Neural cell (in vitro differentiated cells): ENCODE data around the gene PTPRT. TPM values are rescaled to one million over a fixed set of nuclear protein-coding genes. Genes with fewer than 3 reads are reported as not detected.

Experiments
- H2AFZ ChIP-seq: fragments of 200-600, 300-800 bp; sonication (generic), shearing (Covaris generic); 2 replicates; pipeline ENCODE4 v1.6.0; 2014; ENCODE audit warnings: low read depth, mild to moderate bottlenecking, antibody characterized with exemption, low read length, moderate library complexity
- H3F3A ChIP-seq: fragments of 200-600 bp; shearing (Covaris generic); 2 replicates; pipeline ENCODE4 v1.6.1; 2016; ENCODE audit warnings: mild to moderate bottlenecking, moderate library complexity, mixed read lengths, antibody characterized with exemption, low read length; ENCODE audit not compliant: insufficient read depth, poor library complexity, severe bottlenecking
- H3K27ac ChIP-seq: fragments of 200-600, 300-800 bp; sonication (generic), shearing (Covaris generic); 2 replicates; pipeline ENCODE4 v1.5.1; 2014; ENCODE audit warnings: mild to moderate bottlenecking, low read length, moderate library complexity
- H3K27me3 ChIP-seq: fragments of 300-800, 200-600 bp; sonication (generic), shearing (Covaris generic); 2 replicates; pipeline ENCODE4 v1.6.0; 2014; ENCODE audit warnings: mild to moderate bottlenecking, low read depth, low read length, moderate library complexity; ENCODE audit not compliant: insufficient read depth
- H3K36me3 ChIP-seq: fragments of 300-800, 200-600 bp; sonication (generic), shearing (Covaris generic); 2 replicates; pipeline ENCODE4 v1.5.1; 2014; ENCODE audit warnings: mild to moderate bottlenecking, antibody characterized with exemption, low read length, moderate library complexity; ENCODE audit not compliant: insufficient read depth
- H3K4me2 ChIP-seq: fragments of 300-800, 200-600 bp; sonication (generic), shearing (Covaris generic); 2 replicates; pipeline ENCODE4 v1.6.0; 2014; ENCODE audit warnings: mild to moderate bottlenecking, low read length
- H3K4me3 ChIP-seq: fragments of 300-800, 200-600 bp; sonication (generic), shearing (Covaris generic); 2 replicates; pipeline ENCODE4 v1.5.1; 2014; ENCODE audit warnings: mild to moderate bottlenecking, low read length, moderate library complexity
- H3K79me2 ChIP-seq: fragments of 200-600 bp; shearing (Covaris generic); replicated peaks from 2 replicates; pipeline ENCODE4 v1.6.0; 2014; ENCODE audit warnings: mild to moderate bottlenecking, low read length, moderate library complexity; ENCODE audit not compliant: insufficient read depth
- H3K9ac ChIP-seq: fragments of 300-800, 200-600 bp; sonication (generic), shearing (Covaris generic); 2 replicates; pipeline ENCODE4 v1.6.1; 2016; ENCODE audit warnings: mild to moderate bottlenecking, low read length, mixed read lengths
- H3K9me2 ChIP-seq: fragments of 200-600 bp; shearing (Covaris generic); 2 replicates; pipeline ENCODE4 v1.6.1; 2016; ENCODE audit warnings: mild to moderate bottlenecking, low read length, mixed read lengths; ENCODE audit not compliant: insufficient read depth
- H3K9me3 ChIP-seq: fragments of 200-600, 300-800 bp; sonication (generic), shearing (Covaris generic); 2 replicates; pipeline ENCODE4 v1.6.1; 2016; ENCODE audit warnings: mild to moderate bottlenecking, mixed run types, low read length, moderate library complexity, mixed read lengths
- H4K20me1 ChIP-seq: fragments of 200-600 bp; shearing (Covaris generic); 2 replicates; pipeline ENCODE4 v1.6.1; 2016; ENCODE audit warnings: mild to moderate bottlenecking, mixed run types; ENCODE audit not compliant: insufficient read depth
- CTCF ChIP-seq: fragments of 450-650 bp; IDR thresholded peaks from 2 replicates; pipeline ENCODE4 v1.5.1; 2014; ENCODE audit warnings: antibody characterized with exemption, mild to moderate bottlenecking, moderate library complexity; ENCODE audit not compliant: poor library complexity, severe bottlenecking
- EP300 ChIP-seq: fragments of 450-650 bp; conservative IDR thresholded peaks from 2 replicates; pipeline ENCODE4 v1.6.1; 2014; ENCODE audit warnings: antibody characterized with exemption, mild to moderate bottlenecking, moderate library complexity; ENCODE audit not compliant: poor library complexity, severe bottlenecking
- EZH2 ChIP-seq: fragments of 200-600, 300-800 bp; shearing (Covaris generic), sonication (generic); IDR thresholded peaks from 2 replicates; pipeline ENCODE4 v1.6.1; 2014; ENCODE audit warnings: antibody characterized with exemption, low read length, borderline replicate concordance, mild to moderate bottlenecking; ENCODE audit not compliant: insufficient read depth, poor library complexity, severe bottlenecking
- MXI1 ChIP-seq: fragments of 450-650 bp; conservative IDR thresholded peaks from 2 replicates; pipeline ENCODE4 v1.6.1; 2014; ENCODE audit warnings: antibody characterized with exemption, mild to moderate bottlenecking; ENCODE audit not compliant: poor library complexity, severe bottlenecking
- POLR2AphosphoS5 ChIP-seq: IDR thresholded peaks from 2 replicates; pipeline ENCODE4 v1.6.1; 2012
- RAD21 ChIP-seq: fragments of 450-650 bp; conservative IDR thresholded peaks from 2 replicates; pipeline ENCODE4 v1.6.1; 2014; ENCODE audit warnings: antibody characterized with exemption, mild to moderate bottlenecking, moderate library complexity
- REST ChIP-seq: IDR thresholded peaks from 2 replicates; pipeline ENCODE4 v1.6.1; 2012; ENCODE audit warnings: borderline replicate concordance
- SMC3 ChIP-seq: fragments of 450-650 bp; conservative IDR thresholded peaks from 2 replicates; pipeline ENCODE4 v1.6.1; 2014; ENCODE audit warnings: antibody characterized with exemption, mild to moderate bottlenecking, moderate library complexity; ENCODE audit not compliant: poor library complexity
- TAF1 ChIP-seq: IDR thresholded peaks from 2 replicates; pipeline ENCODE4 v1.6.1; 2012; ENCODE audit warnings: low read depth
- polyA plus RNA-seq: library from polyadenylated mRNA; depleted of rRNA; stranded (reverse); fragments of >200 nt; gene quantifications from 2 replicates; pipeline ENCODE4 v1.2.3, GENCODE V29; 2014

The PTPRT gene
- polyA plus RNA-seq, 1 donor from 2014 or later: 9.2 TPM

GRCh38 chr20:42482808-42483207 is 706.9 kb downstream of the PTPRT start:
- Histone ChIP-seq H3K4me2 (no peak overlapping the region), H3K27me3 (no peaks in the 10 kb centered on the region), H3K9me2 (no peaks in the 10 kb centered on the region), H3K36me3 (no peaks in the 10 kb centered on the region), H3F3A (no peaks in the 10 kb centered on the region), H3K4me3 (no peak overlapping the region), H2AFZ (no peak overlapping the region), H3K27ac (no peak overlapping the region), H3K9me3 (no peaks in the 10 kb centered on the region), H3K79me2 (no peaks in the 10 kb centered on the region), H3K9ac (no peak overlapping the region), H4K20me1 (no peaks in the 10 kb centered on the region)
- no peak for TF ChIP-seq MXI1
- no peak for TF ChIP-seq TAF1

- Histone ChIP-seq H3K4me2 (no peak overlapping the region), H3K27ac (no peak overlapping the region), H3K9ac (no peak overlapping the region), H3K9me2 (no peaks in the 10 kb centered on the region), H2AFZ (no peak overlapping the region), H3K79me2 (no peaks in the 10 kb centered on the region), H3K27me3 (no peaks in the 10 kb centered on the region), H3K4me3 (no peak overlapping the region), H3F3A (no peaks in the 10 kb centered on the region), H4K20me1 (no peaks in the 10 kb centered on the region), H3K9me3 (no peaks in the 10 kb centered on the region), H3K36me3 (no peaks in the 10 kb centered on the region)
- TF ChIP-seq SMC3 (no peak), POLR2AphosphoS5 (no peak), EP300 (no peak), EZH2 (no peak), CTCF (no peak), REST (no peak), TAF1 (no peak), MXI1 (no peak)
These were observed 713.9 kb downstream of the PTPRT start for GRCh38 chr20:42475773-42476172.

- no peak overlapping the region for H2AFZ ChIP-seq
- no peaks in the 10 kb centered on the region for H3F3A ChIP-seq
- no peaks in the 10 kb centered on the region for H3K9me2 ChIP-seq
- no peak overlapping the region for H3K9ac ChIP-seq
- no peak overlapping the region for H3K27ac ChIP-seq
- H3K27me3 ChIP-seq: no peaks in the 10 kb centered on the region
- H3K4me3 ChIP-seq: no peak overlapping the region
- TF ChIP-seq CTCF (no peak), REST (no peak), EP300 (no peak), TAF1 (no peak), POLR2AphosphoS5 (no peak), RAD21 (no peak), EZH2 (no peak), SMC3 (no peak)
- H4K20me1 ChIP-seq: no peaks in the 10 kb centered on the region
- no peak overlapping the region for H3K4me2 ChIP-seq
- no peaks in the 10 kb centered on the region for H3K36me3 ChIP-seq
- no peaks in the 10 kb centered on the region for H3K79me2 ChIP-seq
- no peaks in the 10 kb centered on the region for H3K9me3 ChIP-seq
These were observed 715.1 kb downstream of the PTPRT start for GRCh38 chr20:42474646-42475045.
